ENCODE data around the gene CRISP3.
"Not testable (repeated sequence)": the region's sequence is repeated elsewhere in the genome, so short reads cannot be mapped to it uniquely, and the experiment has no call there.

The CRISP3 gene

DNA sequence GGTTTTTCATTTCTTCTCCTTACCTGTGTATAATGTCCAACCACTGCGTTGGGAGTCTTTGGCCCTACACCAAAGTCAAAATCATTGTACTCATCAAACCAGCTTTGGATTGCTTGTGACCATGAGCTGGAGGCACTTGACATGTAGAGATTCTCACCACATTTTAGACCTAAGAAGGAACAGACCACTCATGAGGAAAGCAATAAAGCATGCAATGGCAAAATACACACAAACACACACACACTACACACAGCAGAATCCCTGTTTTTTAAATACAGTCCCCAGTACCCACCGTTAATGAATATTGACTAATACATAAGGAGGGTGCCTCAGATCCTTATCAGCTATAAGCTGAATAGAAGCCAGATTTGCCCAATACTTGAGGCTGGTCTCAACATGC lies 10.5 kb downstream of the CRISP3 start:
- TF ChIP-seq, protein P1, sequence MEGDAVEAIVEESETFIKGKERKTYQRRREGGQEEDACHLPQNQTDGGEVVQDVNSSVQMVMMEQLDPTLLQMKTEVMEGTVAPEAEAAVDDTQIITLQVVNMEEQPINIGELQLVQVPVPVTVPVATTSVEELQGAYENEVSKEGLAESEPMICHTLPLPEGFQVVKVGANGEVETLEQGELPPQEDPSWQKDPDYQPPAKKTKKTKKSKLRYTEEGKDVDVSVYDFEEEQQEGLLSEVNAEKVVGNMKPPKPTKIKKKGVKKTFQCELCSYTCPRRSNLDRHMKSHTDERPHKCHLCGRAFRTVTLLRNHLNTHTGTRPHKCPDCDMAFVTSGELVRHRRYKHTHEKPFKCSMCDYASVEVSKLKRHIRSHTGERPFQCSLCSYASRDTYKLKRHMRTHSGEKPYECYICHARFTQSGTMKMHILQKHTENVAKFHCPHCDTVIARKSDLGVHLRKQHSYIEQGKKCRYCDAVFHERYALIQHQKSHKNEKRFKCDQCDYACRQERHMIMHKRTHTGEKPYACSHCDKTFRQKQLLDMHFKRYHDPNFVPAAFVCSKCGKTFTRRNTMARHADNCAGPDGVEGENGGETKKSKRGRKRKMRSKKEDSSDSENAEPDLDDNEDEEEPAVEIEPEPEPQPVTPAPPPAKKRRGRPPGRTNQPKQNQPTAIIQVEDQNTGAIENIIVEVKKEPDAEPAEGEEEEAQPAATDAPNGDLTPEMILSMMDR (IDR thresholded peaks at IDR 0.05; ENCODE audit: control insufficient read depth, extremely low read depth, insufficient read depth), result no peak
- H3K4me3 ChIP-seq (ENCODE audit: low read depth, low read length), result no peak overlapping the region
- no peak for DNase-seq (ENCODE audit: low read depth)

DNA sequence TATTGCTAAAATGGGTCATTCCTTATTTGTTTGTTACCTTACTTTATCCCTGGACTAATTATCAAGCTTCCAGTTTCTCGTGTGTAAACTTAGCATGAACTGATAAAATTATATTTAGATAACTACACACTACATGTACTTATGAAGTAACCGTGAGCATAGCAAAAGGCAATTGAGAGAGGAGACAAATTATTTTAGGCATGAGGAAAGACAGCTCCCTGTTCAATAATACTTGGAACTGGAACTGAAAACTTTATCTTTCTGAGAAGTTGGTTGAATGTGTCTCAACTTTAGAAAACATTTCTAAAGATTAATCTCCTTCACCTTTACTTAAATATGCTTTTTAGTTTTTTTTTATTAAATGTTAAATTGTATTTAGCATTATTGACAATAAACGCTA lies 11.4 kb downstream of the CRISP3 start:
- H3K4me3 ChIP-seq (ENCODE audit: low read depth, low read length), result no peak overlapping the region
- TF ChIP-seq, protein P1 (IDR thresholded peaks at IDR 0.05; ENCODE audit: control insufficient read depth, extremely low read depth, insufficient read depth), result no peak
- no peak for DNase-seq (ENCODE audit: low read depth)

DNA sequence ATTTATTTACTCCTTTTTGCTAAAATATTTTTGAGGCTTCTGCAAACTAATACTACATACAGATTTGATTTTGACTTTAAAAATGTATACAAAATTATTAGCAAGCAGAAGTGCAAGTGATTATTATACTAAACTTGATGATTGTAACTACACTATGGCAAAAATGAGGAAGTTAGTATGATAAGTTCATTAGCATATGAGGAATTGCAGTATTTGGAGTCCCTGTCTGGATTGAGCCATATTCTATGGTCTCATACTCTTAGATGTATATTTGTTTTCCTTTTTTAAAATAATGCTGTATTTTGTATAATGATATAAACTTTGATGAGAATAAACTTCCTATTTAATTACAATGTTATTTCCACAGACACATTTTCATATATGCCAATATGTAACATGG lies 13.9 kb downstream of the CRISP3 start:
- H3K4me3 ChIP-seq (ENCODE audit: low read depth, low read length), result no peak overlapping the region
- DNase-seq (ENCODE audit: low read depth), result no peak
- TF ChIP-seq, protein P1 (IDR thresholded peaks at IDR 0.05; ENCODE audit: control insufficient read depth, extremely low read depth, insufficient read depth), result no peak

DNA sequence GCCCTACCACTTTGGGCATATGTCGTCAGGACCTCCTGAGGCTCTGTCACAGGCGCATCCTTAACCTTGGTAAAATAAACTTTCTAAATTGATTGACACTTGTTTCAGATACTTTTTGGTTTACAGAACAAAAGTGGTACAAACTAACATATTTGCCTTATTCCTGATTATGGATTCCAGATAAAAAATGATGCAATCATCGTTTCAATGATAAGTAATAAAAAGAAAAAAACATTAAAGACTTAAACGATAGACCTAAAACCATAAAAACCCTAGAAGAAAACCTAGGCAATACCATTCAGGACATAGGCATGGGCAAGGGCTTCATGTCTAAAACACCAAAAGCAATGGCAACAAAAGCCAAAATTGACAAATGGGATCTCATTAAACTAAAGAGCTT lies 20.3 kb downstream of the CRISP3 start:
- DNase-seq (ENCODE audit: low read depth); H3K4me3 ChIP-seq (ENCODE audit: low read depth, low read length): not testable (repeated sequence)

DNA sequence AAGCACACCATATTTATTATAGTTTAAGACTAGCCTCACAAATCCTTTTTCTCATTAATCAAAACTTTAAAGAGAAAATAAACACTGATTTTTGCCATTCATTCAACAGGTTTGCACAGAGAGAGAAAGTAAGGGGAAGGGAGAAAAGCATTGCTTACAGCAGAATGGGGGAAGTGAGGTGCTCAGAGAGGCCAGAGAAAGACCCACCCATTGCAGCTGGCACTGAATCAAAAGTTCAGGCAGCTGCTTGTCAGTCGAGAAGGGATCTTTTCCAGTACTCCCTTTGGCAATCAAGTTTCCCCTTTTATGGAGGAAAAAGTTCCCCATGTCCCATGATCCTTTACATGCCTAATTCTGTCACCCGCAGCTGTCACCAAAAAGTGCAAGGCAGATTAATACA lies 22.9 kb downstream of the CRISP3 start:
- no peak overlapping the region for H3K4me3 ChIP-seq (ENCODE audit: low read depth, low read length)
- TF ChIP-seq, protein P1 (IDR thresholded peaks at IDR 0.05; ENCODE audit: control insufficient read depth, extremely low read depth, insufficient read depth), result no peak
- no peak for DNase-seq (ENCODE audit: low read depth)

DNA sequence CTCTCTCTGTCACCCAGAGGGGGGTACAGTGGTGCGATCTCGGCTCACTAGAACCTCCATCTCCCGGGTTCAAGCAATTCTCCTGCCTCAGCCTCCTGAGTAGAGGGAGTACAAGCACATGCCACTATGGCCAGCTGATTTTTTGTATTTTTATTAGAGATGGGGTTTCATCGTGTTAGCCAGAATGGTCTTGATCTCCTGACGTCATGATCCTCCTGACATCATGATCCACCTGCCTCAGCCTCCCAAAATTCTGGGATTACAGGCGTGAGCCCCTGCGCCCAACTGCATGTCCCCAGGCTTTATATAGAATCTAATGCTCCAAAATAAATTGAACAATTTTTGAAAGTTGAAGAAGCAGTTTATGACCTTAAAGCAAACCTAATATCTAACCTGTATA lies 23.8 kb downstream of the CRISP3 start:
- TF ChIP-seq, protein P1 (IDR thresholded peaks at IDR 0.05; ENCODE audit: control insufficient read depth, extremely low read depth, insufficient read depth), result no peak
- no peak overlapping the region for H3K4me3 ChIP-seq (ENCODE audit: low read depth, low read length)
- DNase-seq (ENCODE audit: low read depth), result no peak

DNA sequence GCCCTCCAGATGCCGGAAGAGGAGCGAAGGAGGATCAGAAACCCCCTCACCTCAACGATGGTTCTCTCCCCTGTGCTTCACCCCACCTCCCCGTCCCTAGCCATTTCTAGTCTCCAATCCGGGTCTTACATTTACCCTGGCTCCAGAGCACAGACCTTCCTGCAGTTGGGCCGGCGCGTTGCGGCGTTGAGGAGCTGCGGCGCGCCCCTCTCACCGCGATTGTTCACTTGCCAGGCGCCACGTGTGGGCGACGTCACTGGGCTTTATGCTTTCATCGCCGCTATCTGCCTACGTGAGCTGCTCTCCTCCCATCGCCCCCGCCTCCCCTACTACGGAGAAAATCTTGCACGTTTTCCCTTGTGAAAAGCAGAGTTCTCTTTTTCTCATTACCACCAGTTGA lies 30.8 kb downstream of the CRISP3 start, which contains the start of gene CRISP2:
Gene CRISP2, minus strand, starts transcription at position 198 of the 400 bp plus-strand sequence. CDS start 4,347 bp downstream, outside the sequence.
- DNase-seq (ENCODE audit: low read depth), result no peak
- TF ChIP-seq, protein P1 (IDR thresholded peaks at IDR 0.05; ENCODE audit: control insufficient read depth, extremely low read depth, insufficient read depth), result no peak
- no peak within 1 kb of the TSS for H3K4me3 ChIP-seq (ENCODE audit: low read depth, low read length)
